Measurements from ENCODE around the gene CHIT1. TPM values are rescaled to one million over a fixed set of nuclear protein-coding genes. Genes with fewer than 3 reads are reported as not detected.
"Not testable (repeated sequence)": the region's sequence is repeated elsewhere in the genome, so short reads cannot be mapped to it uniquely, and the experiment has no call there.

The CHIT1 gene
- polyA plus RNA-seq, 1 donor = 0.71 TPM

GRCh38 chr1:203265541-203265940 lies 36.1 kb upstream of the CHIT1 start:
- DNase-seq (ENCODE audit: low read depth) = no peak

GRCh38 chr1:203264052-203264501 lies 34.6 kb upstream of the CHIT1 start:
- DNase-seq (ENCODE audit: low read depth) = no peak

- no peak for DNase-seq (ENCODE audit: low read depth)
Measured at GRCh38 chr1:203263496-203263895, 34.0 kb upstream of the CHIT1 start.

GRCh38 chr1:203256636-203257035 lies 27.2 kb upstream of the CHIT1 start:
- not testable (repeated sequence) for DNase-seq (ENCODE audit: low read depth)

- not testable (repeated sequence) for DNase-seq (ENCODE audit: low read depth)
Measured at GRCh38 chr1:203254782-203255181, 25.3 kb upstream of the CHIT1 start.

- no peak for DNase-seq (ENCODE audit: low read depth)
Measured at GRCh38 chr1:203252678-203253077, 23.2 kb upstream of the CHIT1 start.

GRCh38 chr1:203251466-203251865 lies 22.0 kb upstream of the CHIT1 start:
- no peak for DNase-seq (ENCODE audit: low read depth)

- DNase-seq (ENCODE audit: low read depth) = no peak
Measured at GRCh38 chr1:203250911-203251310, 21.4 kb upstream of the CHIT1 start.

GRCh38 chr1:203244776-203245175 lies 15.3 kb upstream of the CHIT1 start:
- DNase-seq (ENCODE audit: low read depth) = no peak

- DNase-seq (ENCODE audit: low read depth) = not testable (repeated sequence)
Measured at GRCh38 chr1:203241708-203242107, 12.2 kb upstream of the CHIT1 start.

- no peak for DNase-seq (ENCODE audit: low read depth)
Measured at GRCh38 chr1:203239526-203240305, 10.2 kb upstream of the CHIT1 start.

GRCh38 chr1:203239081-203239480 lies 9.6 kb upstream of the CHIT1 start:
- DNase-seq (ENCODE audit: low read depth) = no peak

- no peak for DNase-seq (ENCODE audit: low read depth)
Measured at GRCh38 chr1:203238535-203238934, 9.1 kb upstream of the CHIT1 start.

GRCh38 chr1:203234901-203235300 lies 5.4 kb upstream of the CHIT1 start:
- not testable (repeated sequence) for DNase-seq (ENCODE audit: low read depth)

- DNase-seq (ENCODE audit: low read depth) = no peak
Measured at GRCh38 chr1:203228670-203229069, 803 bp downstream of the CHIT1 start.

- DNase-seq (ENCODE audit: low read depth) = no peak
Measured at GRCh38 chr1:203227371-203228083, 1.9 kb downstream of the CHIT1 start.

- DNase-seq (ENCODE audit: low read depth) = no peak
Measured at GRCh38 chr1:203225071-203225470, 4.4 kb downstream of the CHIT1 start.

GRCh38 chr1:203223012-203223775 lies 6.3 kb downstream of the CHIT1 start:
- no peak for DNase-seq (ENCODE audit: low read depth)

- DNase-seq (ENCODE audit: low read depth) = no peak
Measured at GRCh38 chr1:203219934-203220333, 9.5 kb downstream of the CHIT1 start.

- no peak for DNase-seq (ENCODE audit: low read depth)
Measured at GRCh38 chr1:203219171-203219570, 10.3 kb downstream of the CHIT1 start.

- DNase-seq (ENCODE audit: low read depth) = no peak
Measured at GRCh38 chr1:203217668-203218067, 11.8 kb downstream of the CHIT1 start.

- DNase-seq (ENCODE audit: low read depth) = no peak
Measured at GRCh38 chr1:203217139-203217655, 12.3 kb downstream of the CHIT1 start.
